NCI-H1436 (cell line): ENCODE data around the gene KIAA0232.
"Not testable (repeated sequence)": the region's sequence is repeated elsewhere in the genome, so short reads cannot be mapped to it uniquely, and the experiment has no call there.

Experiments used
- DNase-seq: peaks from one replicate; lab custom pipeline; 2025; lab: John Stamatoyannopoulos, UW

KIAA0232 gene

GRCh38 chr4:6885953-6886557 lies 103.5 kb downstream of the KIAA0232 start:
- peak; percentile 8 for DNase-seq

- no peak for DNase-seq
Measured at GRCh38 chr4:6886886-6887285, 104.4 kb downstream of the KIAA0232 start.

GRCh38 chr4:6887591-6888371 lies 105.3 kb downstream of the KIAA0232 start:
- DNase-seq: no peak

DNA sequence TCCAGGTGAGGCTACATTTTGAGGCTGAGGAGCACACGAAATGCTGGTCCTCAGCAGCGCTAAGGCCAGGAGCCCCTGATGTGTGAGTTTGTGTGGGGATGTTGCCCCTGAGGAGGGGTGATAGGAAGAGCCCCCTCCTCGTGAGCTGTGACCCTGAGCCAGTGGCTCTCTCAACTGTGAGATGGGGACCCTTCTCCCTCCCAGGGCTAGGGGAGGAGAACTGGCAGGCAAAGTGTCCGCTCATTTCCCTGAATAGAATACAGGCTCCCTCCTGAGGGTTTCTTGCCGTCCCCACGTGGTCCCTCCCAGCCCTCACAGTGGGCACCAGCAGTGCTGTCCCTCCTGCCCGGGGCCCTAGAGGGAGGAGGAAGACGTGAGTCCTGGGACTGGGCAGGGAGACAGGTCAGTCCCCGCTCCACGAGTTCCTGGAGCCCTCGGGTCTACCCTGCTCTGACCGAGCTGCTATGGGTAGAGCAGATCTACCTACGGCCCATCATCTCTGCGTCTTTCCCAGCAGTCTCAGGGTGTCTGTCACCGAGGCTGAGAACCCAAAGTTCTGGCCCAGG lies 106.1 kb downstream of the KIAA0232 start:
- no peak for DNase-seq

- no peak for DNase-seq
Measured at GRCh38 chr4:6889101-6889735, 106.7 kb downstream of the KIAA0232 start.

DNA sequence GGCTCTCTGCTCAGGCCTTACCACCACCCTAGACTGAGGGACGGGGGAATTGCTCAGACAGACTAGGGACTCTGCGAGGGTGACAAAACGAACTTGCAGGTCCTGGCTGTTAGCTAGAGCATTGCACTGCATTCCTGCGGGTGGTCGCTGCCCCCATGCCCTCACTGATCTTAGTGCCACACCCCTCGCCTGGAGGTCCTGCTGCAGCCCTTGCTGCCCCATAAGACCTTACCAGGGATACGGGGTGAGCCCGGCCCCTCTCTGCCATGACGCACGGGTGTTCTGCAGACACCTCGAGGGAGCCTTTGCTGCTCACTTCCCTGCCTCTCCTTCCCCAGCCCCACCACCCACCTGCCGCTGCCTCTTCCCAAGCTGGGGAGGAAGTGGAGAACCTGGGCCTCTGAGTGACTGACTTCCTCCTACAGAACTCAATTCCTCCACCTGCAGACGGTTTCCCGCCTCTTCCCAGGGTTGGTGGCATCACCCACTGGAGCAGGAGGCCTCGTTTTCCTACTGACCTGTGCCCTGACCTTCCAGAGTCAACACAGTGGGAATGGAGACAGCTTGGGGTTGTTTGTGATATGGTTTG lies 107.3 kb downstream of the KIAA0232 start:
- no peak for DNase-seq

DNA sequence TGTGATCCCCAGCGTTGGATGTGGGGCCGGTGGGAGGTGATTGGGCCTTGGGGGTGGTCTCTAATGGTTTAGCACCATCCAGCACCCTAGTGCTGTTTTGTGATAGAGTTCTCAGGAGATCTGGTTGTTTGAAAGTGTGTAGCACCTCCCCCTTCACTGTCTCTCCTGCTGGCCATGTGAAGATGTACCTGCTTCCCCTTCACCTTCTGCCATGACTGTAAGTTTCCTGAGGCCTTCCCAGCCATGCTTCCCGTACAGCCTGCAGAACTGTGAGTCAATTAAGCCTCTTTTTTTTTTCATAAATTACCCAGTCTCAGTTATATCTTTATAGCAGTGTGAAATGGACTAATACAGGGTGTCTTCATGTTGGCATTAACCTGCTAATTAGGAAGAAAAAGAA lies 107.8 kb downstream of the KIAA0232 start:
- DNase-seq: no peak

GRCh38 chr4:6890971-6891370 lies 108.4 kb downstream of the KIAA0232 start:
- DNase-seq: not testable (repeated sequence)

GRCh38 chr4:6891436-6892170 lies 109.1 kb downstream of the KIAA0232 start:
- DNase-seq: no peak

DNA sequence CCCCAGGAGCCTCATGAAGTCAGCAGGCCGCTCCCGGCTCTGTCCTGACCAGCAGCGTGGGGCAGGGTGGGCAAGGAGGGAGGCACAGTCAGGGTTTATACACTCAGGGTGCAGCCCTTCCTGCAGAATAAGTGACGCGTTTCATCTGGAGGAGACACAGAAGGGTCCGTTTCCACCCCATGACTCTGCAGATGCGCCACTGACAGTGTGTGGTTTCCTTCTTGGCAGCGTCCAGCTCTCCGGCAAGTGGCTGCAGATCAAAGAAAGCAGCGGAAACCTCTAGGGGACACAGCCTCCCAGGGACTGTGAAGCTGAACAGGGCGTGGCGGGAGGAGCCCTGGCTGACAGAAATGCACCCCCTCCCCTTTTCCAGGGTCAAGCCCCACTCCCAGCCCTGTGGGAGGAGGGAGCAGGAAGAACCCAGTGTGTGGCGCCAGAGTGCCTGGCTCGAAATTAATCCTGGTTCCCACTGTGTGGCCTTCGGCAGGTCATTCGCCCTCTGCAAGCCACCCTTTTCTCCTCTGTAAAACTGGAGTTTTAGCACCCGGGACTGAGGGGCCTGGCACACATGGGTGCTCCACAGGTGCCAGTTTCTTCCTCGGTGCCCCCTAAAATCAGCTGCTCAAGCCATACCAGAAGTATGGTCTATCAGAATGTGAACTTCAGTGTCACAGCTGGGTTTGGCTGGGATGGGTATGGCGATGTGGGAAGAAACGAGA lies 109.8 kb downstream of the KIAA0232 start:
- DNase-seq: no peak

DNA sequence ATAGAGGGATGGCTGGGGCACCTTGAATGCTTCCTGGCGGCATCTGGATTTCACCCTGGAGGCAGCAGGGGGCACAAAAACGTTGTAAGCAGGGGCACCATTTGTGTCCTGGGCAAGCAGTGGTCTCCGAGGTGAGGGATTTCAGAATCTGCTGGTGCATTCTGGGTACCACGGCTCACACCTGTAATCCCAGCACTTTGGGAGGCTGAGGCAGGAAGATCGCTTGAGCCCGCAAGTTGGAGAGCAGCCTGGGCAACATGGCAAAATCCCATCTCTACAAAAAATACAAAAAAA lies 110.3 kb downstream of the KIAA0232 start:
- no peak for DNase-seq

- no peak for DNase-seq
Measured at GRCh38 chr4:6893449-6894085, 111.0 kb downstream of the KIAA0232 start.

- no peak for DNase-seq
Measured at GRCh38 chr4:6894086-6894478, 111.6 kb downstream of the KIAA0232 start.

- no peak for DNase-seq
Measured at GRCh38 chr4:6894528-6895498, 112.3 kb downstream of the KIAA0232 start.

DNA sequence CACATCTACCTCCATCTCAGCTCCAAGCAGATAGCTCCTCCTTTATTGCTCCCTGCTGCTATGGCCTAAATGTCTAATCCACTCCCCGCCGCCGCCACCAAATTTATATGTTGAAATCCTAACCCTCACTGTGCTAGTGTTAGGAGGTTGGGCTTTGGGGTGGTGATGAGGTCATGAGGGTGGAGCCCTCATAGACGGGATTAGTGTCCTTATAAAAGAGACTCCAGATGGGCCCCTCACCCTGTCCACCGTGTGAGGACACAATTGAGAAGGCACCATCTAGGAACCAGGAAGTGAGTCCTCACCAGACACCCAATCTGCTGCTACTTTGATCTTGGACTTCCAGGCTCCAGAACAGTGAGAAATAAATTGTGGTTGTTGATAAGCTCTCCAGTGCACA lies 113.5 kb downstream of the KIAA0232 start:
- DNase-seq: no peak

- DNase-seq: no peak
Measured at GRCh38 chr4:6898763-6899162, 116.2 kb downstream of the KIAA0232 start.

DNA sequence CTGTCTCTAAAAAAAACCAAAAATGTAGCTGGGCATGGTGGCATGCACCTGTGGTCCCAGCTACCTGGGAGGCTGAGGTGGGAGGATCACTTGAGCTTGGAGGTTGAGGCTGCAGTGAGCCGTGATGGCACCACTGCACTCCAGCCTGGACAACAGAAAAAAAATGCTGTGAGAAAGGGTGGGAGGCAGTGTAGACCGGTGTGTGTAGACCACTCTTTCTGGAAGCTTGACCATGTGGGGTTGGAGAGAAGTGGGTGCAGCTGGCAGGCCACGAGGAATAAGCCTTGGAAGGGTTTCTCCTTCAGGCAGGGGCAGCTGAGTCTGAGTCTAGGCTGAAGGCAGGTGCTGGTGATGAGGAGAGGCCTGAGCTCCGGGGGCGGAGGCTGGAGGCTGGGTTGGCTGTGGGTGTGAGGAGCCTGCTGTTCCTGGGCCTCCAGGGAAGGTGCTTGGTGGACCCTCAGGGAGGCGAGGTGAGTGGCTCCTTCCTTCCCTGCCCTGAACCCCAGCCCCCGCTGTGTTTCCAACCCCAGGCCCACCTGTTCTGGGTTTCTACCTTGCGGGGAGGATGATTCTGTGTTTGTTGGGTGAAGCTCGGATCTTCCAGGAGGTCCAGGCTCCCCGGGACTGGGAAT lies 117.8 kb downstream of the KIAA0232 start:
- no peak for DNase-seq

DNA sequence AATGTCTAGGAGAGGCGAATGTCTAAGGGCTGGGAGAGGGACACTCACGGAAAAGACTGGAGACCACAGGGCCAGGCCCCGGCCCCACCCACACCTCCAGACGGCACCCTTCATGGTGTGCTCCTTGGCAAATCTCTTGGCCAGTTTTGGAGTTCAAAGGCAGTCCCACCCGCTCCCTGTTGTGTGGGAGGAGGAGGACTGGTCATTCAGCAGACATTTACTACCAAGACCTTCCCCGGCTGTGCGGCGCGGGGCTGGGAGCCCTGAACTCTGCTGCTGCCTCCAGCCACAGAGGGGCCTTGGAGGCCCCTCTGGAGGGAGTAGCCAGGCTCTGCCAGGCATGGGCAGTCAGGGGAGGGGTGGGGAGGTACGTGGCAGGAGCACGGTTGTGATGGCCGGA lies 118.4 kb downstream of the KIAA0232 start:
- DNase-seq: no peak

DNA sequence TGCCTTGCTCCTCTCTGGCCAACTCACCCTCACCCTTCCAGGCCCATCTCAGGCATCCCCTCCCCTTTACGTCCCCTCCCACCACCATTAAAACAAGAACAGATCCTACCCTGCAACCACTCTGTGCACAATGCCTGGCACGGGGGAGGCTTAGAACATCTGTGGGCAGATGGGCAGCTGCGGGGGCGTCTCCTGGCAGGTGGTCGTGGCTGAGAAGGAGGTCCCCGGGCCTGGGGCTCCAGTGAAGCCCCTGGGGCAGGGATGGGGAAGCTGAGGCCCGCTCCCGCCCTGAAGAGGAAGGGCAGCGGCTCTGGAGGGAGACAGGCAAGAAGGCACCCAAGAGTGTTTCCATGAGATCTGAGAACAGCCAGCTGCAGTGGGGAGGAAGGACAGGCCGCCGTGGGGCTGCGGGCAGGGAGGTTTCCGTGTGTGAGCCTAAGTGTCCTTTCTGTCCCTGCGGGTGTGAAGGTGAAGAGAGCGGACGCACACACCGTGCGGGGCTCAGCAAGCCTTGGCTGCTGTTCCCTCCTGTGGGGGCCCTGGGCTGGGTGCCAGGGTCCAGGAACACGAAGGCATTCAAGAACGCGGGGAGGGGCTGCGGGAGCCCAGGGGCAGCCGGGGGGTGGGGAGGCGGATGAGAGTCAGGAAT lies 119.3 kb downstream of the KIAA0232 start:
- no peak for DNase-seq
